Stomach (tissue), 9 donors: ENCODE results near the gene ATP2B2. TPM values are rescaled to one million over a fixed set of nuclear protein-coding genes. Genes with fewer than 3 reads are reported as not detected.

ENCODE experiments used
- DNase-seq, 2 donors: peaks; one replicate each; pipeline versions ENCODE4 v3.0.0 to v3.0.0-alpha.2; 2013 to 2019
- H3K27ac ChIP-seq, 5 donors: fragments of 200-600 bp in 4 of 5; sonication (generic) in 4 of 5; one replicate each; pipeline ENCODE4 v1.5.1; 2013 to 2019; ENCODE audit warnings: mild to moderate bottlenecking in 1 of 5, moderate library complexity in 1 of 5
- H3K27me3 ChIP-seq, 3 donors: fragments of 200-600 bp; sonication (generic); one replicate each; pipeline ENCODE4 v1.5.1; 2017 to 2019; ENCODE audit warnings: mixed run types in 1 of 3
- H3K36me3 ChIP-seq, 4 donors: fragments of 200-600 bp; sonication (generic); 1 replicate in 3 of 4; 2 replicates in 1 of 4; pipeline ENCODE4 v1.5.1; 2016 to 2019
- H3K4me1 ChIP-seq, 4 donors: fragments of 200-600 bp; sonication (generic); one replicate each; pipeline ENCODE4 v1.5.1; 2016 to 2019
- H3K4me3 ChIP-seq, 4 donors: fragments of 200-600 bp; sonication (generic) in 3 of 4; one replicate each; pipeline ENCODE4 v1.5.1; 2016 to 2019; ENCODE audit warnings: mild to moderate bottlenecking in 1 of 4
- H3K9me3 ChIP-seq, 4 donors: fragments of 200-600 bp; sonication (generic); one replicate each; pipeline ENCODE4 v1.5.1; 2016 to 2019
- EP300 ChIP-seq: sonication (generic); formaldehyde crosslinking; IDR thresholded peaks from one replicate; pipeline ENCODE4 v1.6.1; 2017; ENCODE audit warnings: antibody characterized with exemption
- POLR2A ChIP-seq, 4 donors: fragments of 450-650 bp; IDR thresholded peaks; one replicate each; pipeline ENCODE4 v1.6.1; 2016; ENCODE audit warnings: antibody characterized with exemption in 4 of 4, control low read depth in 2 of 4, mild to moderate bottlenecking in 1 of 4, moderate library complexity in 1 of 4
- POLR2AphosphoS5 ChIP-seq, 3 donors: sonication (generic); formaldehyde crosslinking; IDR thresholded peaks; one replicate each; pipeline ENCODE4 v1.6.1; 2016; ENCODE audit warnings: antibody characterized with exemption in 3 of 3
- WGBS, 5 donors: extraction: QIAGEN DNeasy Blood & Tissue Kit in 3 of 5; methylation state at CpG; one replicate each; pipeline versions ENCODE4 v1.1.5 to v1.1.7; 2013 to 2018; 5-methylcytosine and 5-hydroxymethylcytosine counted together
- intact Hi-C: fragments of 100-400 bp; cut with DNase I; formaldehyde crosslinking; loops from one replicate; pipeline ENCODE4 v1.15.1; 2023; ENCODE audit warnings: low total_unique reads
- polyA plus RNA-seq, 3 donors: library from polyadenylated mRNA; stranded (reverse); fragments of 200-250 nt; gene quantifications; one replicate each; pipeline ENCODE4 v1.2.3, GENCODE V29; 2013
- total RNA-seq, 5 donors: library from RNA; depleted of rRNA; stranded (reverse); fragments of >200 nt; gene quantifications; one replicate each; pipeline versions ENCODE4 v1.1.0 to v1.2.3, GENCODE V29; 2014 to 2016
- TF ChIP-seq, protein P1 (sequence below), 7 experiments: fragments of 450-650 bp in 4 of 7; fragments of 200-600 bp in 3 of 7; sonication (generic) in 3 of 7; IDR thresholded peaks; one replicate each; pipeline ENCODE4 v1.5.1; 2016 to 2019; ENCODE audit warnings: antibody characterized with exemption in 7 of 7, control low read depth in 2 of 7, mild to moderate bottlenecking in 1 of 7
- donor health status: healthy with polysubstance abuse.
- donor health status: Bipolar disorder and iron deficiency.
- donor health status: healthy.

Gene ATP2B2
- total and polyA plus RNA-seq, 8 donors: 0.03 to 0.37 TPM; not detected in 6

GRCh38 chr3:10400749-10401495 lies 104.5 kb downstream of the ATP2B2 start:
- no peak for DNase-seq
- Histone ChIP-seq H3K27me3 (no peaks in the 10 kb centered on the region), H3K4me1 (no peaks in the 10 kb centered on the region), H3K9me3 (no peaks in the 10 kb centered on the region), H3K27ac (no peak overlapping the region), H3K4me3 (no peak overlapping the region), H3K36me3 (no peaks in the 10 kb centered on the region)
- TF ChIP-seq EP300 (no peak), POLR2A (IDR thresholded peaks at IDR 0.05) (no peak), POLR2AphosphoS5 (IDR thresholded peaks at IDR 0.05) (no peak)
- TF ChIP-seq, protein P1, sequence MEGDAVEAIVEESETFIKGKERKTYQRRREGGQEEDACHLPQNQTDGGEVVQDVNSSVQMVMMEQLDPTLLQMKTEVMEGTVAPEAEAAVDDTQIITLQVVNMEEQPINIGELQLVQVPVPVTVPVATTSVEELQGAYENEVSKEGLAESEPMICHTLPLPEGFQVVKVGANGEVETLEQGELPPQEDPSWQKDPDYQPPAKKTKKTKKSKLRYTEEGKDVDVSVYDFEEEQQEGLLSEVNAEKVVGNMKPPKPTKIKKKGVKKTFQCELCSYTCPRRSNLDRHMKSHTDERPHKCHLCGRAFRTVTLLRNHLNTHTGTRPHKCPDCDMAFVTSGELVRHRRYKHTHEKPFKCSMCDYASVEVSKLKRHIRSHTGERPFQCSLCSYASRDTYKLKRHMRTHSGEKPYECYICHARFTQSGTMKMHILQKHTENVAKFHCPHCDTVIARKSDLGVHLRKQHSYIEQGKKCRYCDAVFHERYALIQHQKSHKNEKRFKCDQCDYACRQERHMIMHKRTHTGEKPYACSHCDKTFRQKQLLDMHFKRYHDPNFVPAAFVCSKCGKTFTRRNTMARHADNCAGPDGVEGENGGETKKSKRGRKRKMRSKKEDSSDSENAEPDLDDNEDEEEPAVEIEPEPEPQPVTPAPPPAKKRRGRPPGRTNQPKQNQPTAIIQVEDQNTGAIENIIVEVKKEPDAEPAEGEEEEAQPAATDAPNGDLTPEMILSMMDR (IDR thresholded peaks at IDR 0.05): no peak
- WGBS, 5 donors: 86 to 95% (median 92%) methylated on average over 11 to 12 of the region's 12 CpGs
- intact Hi-C loops: no loop called here

DNA sequence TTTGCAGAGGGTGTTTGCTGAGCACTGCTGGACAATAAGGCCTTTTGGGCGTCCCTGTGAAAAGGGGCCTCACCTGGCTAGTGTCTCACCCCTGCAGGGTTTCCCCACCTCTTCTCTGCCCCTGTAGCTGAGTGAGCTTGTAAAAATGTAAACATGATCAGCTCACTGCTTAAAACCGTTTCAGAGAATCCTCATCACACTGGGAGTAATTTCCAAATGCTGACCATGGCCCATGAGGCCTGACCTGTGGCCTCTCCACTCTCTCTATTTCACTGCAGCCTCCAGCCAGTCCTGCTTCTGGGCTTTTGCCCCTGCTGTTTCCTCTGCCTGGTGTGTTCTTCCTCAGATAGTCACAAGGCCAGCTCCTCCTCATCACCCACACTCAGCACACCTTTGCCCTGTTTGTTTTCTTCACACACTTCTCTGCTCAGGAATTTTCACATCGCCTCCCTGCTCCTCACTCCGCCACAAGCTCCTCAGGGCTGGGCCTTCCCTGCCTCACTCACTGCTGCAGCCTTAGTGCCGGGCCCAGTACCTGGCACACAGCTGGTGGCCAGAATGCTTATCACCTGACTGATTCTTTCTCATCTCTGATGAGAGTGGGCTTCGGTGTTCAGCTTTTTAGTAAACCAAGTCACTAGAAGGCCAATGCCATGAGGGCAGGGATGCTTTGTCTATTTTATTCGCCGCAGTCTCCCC lies 105.2 kb downstream of the ATP2B2 start:
- no peak overlapping the region for H3K4me3 ChIP-seq
- no peaks in the 10 kb centered on the region for H3K27me3 ChIP-seq
- no peak overlapping the region for H3K27ac ChIP-seq
- TF ChIP-seq POLR2AphosphoS5 (IDR thresholded peaks at IDR 0.05): no peak
- H3K4me1 ChIP-seq: no peaks in the 10 kb centered on the region
- no peak for DNase-seq
- no peaks in the 10 kb centered on the region for H3K9me3 ChIP-seq
- intact Hi-C loops: no loop called here
- H3K36me3 ChIP-seq: no peaks in the 10 kb centered on the region
- WGBS, 5 donors: 62 to 70% (median 67%) methylated on average over 8 of the region's 8 CpGs

DNA sequence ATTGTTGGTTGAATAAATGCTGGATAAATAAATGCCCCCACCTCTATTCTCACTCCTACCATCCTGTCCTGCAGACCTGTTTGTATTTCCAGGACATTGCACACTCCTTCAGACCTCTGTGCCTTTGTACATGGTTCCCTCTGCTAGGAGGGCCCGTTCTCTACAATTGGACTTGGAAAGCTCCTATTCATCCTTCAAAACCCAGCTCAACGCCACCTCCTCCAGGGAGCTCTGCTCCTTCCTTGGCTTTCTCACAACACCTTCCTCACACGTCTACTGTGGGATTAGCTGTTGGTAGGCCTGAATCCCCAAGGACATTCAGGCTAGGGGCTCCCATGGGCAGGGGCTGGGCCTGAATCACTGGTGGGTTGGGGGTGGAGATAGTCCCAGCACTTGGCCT lies 105.8 kb downstream of the ATP2B2 start:
- 58 to 91% (median 84%) methylated on average over 3 of the region's 3 CpGs for WGBS, 5 donors
- H3K27me3 ChIP-seq: no peaks in the 10 kb centered on the region
- no peaks in the 10 kb centered on the region for H3K36me3 ChIP-seq
- no peak overlapping the region for H3K4me3 ChIP-seq
- TF ChIP-seq EP300 (no peak), POLR2A (IDR thresholded peaks at IDR 0.05) (no peak), POLR2AphosphoS5 (IDR thresholded peaks at IDR 0.05) (no peak)
- TF ChIP-seq, protein P1 (IDR thresholded peaks at IDR 0.05): no peak
- intact Hi-C loops: no loop called here
- no peak overlapping the region for H3K27ac ChIP-seq
- H3K4me1 ChIP-seq: no peaks in the 10 kb centered on the region
- no peak for DNase-seq
- H3K9me3 ChIP-seq: no peaks in the 10 kb centered on the region

GRCh38 chr3:10398341-10398740 lies 107.0 kb downstream of the ATP2B2 start:
- Histone ChIP-seq H3K36me3 (no peaks in the 10 kb centered on the region), H3K27ac (no peak overlapping the region), H3K27me3 (no peaks in the 10 kb centered on the region), H3K4me3 (no peak overlapping the region), H3K9me3 (no peaks in the 10 kb centered on the region), H3K4me1 (no peaks in the 10 kb centered on the region)
- TF ChIP-seq POLR2AphosphoS5 (IDR thresholded peaks at IDR 0.05) (no peak), EP300 (no peak), POLR2A (IDR thresholded peaks at IDR 0.05) (no peak)
- TF ChIP-seq, protein P1 (IDR thresholded peaks at IDR 0.05): no peak
- WGBS, 5 donors: 54 to 76% (median 65%) methylated on average over 4 of the region's 4 CpGs
- intact Hi-C loops: no loop called here
- no peak for DNase-seq

GRCh38 chr3:10397879-10398278 lies 107.5 kb downstream of the ATP2B2 start:
- H3K27me3 ChIP-seq: no peaks in the 10 kb centered on the region
- WGBS, 5 donors: 74 to 84% (median 75%) methylated on average over 4 of the region's 4 CpGs
- H3K36me3 ChIP-seq: no peaks in the 10 kb centered on the region
- H3K4me3 ChIP-seq: no peak overlapping the region
- intact Hi-C loops: no loop called here
- H3K9me3 ChIP-seq: no peaks in the 10 kb centered on the region
- no peak overlapping the region for H3K27ac ChIP-seq
- no peak for DNase-seq
- TF ChIP-seq POLR2AphosphoS5 (IDR thresholded peaks at IDR 0.05) (no peak), POLR2A (IDR thresholded peaks at IDR 0.05) (no peak), EP300 (no peak)
- TF ChIP-seq, protein P1 (IDR thresholded peaks at IDR 0.05): no peak
- no peaks in the 10 kb centered on the region for H3K4me1 ChIP-seq
